GM10266 (cell line): ENCODE measurements around the gene DGKE.

Source experiments
- DNase-seq: peaks from one replicate; pipeline ENCODE4 v3.0.0; 2012; ENCODE audit errors: extremely low spot score
- TF ChIP-seq, protein P1 (sequence below): IDR thresholded peaks from 2 replicates; pipeline ENCODE4 v1.5.1; 2012; ENCODE audit warnings: mild to moderate bottlenecking, low read depth; ENCODE audit not compliant: control insufficient read depth, insufficient read depth; ENCODE audit errors: missing control alignments

DGKE gene

GRCh38 chr17:56812901-56813388, 21.0 kb upstream of the DGKE start:
- TF ChIP-seq, protein P1, sequence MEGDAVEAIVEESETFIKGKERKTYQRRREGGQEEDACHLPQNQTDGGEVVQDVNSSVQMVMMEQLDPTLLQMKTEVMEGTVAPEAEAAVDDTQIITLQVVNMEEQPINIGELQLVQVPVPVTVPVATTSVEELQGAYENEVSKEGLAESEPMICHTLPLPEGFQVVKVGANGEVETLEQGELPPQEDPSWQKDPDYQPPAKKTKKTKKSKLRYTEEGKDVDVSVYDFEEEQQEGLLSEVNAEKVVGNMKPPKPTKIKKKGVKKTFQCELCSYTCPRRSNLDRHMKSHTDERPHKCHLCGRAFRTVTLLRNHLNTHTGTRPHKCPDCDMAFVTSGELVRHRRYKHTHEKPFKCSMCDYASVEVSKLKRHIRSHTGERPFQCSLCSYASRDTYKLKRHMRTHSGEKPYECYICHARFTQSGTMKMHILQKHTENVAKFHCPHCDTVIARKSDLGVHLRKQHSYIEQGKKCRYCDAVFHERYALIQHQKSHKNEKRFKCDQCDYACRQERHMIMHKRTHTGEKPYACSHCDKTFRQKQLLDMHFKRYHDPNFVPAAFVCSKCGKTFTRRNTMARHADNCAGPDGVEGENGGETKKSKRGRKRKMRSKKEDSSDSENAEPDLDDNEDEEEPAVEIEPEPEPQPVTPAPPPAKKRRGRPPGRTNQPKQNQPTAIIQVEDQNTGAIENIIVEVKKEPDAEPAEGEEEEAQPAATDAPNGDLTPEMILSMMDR: no peak

GRCh38 chr17:56815711-56816110, 18.2 kb upstream of the DGKE start:
- TF ChIP-seq, protein P1: no peak
- no peak for DNase-seq

More at GRCh38 chr17:56812901-56813388, 21.0 kb upstream of the DGKE start:
- no peak for DNase-seq

DNA sequence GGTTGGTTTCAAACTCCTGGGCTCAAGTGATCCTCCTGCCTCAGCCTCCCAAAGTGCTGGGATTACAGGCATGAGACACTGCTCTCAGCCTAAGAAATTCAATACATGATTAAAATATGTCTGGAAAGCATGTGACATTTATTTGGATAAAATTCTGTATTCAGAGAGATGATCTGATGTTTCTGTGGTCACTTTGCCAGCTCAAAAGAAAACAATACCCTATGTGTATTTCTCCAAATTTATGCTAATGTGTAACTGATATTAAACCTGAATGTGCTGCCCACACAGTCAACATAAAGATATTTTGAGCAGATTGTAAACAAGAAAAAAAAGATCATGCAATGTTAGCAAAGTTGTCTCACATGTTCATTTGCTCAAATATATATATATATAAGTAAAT, 16.9 kb upstream of the DGKE start:
- TF ChIP-seq, protein P1: no peak
- no peak for DNase-seq

GRCh38 chr17:56819030-56819429, 14.9 kb upstream of the DGKE start:
- no peak for DNase-seq
- TF ChIP-seq, protein P1: no peak

DNA sequence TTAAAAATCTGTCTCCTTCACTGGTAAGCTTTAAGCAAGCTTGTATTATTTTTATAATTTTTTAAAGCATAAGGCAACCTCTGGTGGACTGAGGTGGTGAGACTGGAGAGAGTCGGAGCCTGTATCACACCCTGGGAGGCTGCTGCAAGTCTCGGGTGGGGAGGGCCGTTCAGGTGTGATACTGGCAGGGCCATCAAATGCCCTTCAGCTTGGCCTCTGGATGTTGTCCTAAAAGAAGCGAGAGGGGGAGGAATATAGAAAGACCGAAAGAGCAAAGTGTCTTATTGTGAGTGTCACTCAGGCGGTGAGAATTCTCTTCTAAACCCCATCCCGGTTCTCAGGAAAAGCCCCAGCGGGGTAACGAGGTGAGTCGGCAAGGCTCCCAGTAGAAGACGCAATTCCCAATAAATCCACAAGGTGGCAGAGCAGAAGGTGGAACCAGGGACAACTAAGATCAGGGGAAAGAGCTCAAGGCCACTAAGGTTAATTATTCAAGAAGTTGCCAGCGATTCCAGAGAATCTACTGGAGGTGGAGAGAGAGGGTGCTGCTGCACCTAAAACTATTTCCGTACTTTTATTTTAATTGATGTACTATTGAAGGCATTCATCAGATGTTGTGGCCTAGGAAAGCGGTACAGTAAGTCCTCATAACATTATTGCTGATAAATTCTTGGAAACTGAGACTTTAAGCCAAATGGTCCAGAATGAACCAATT, 14.4 kb upstream of the DGKE start:
- peak; percentile 78 for DNase-seq
- TF ChIP-seq, protein P1: peak; percentile 83

GRCh38 chr17:56820207-56820606, 13.7 kb upstream of the DGKE start:
- no peak for DNase-seq
- TF ChIP-seq, protein P1: no peak

- DNase-seq: no peak
- TF ChIP-seq, protein P1: no peak
Measured at GRCh38 chr17:56821847-56822534, 12.0 kb upstream of the DGKE start.
